Measurements from ENCODE around the gene HACD2. TPM values are rescaled to one million over a fixed set of nuclear protein-coding genes. Genes with fewer than 3 reads are reported as not detected.

Gene HACD2
- total and polyA plus RNA-seq, 9 of the 15 experiments (the other 6 are each of a cell fraction or from before 2014, with no cell fraction given), result 1.3 to 10.5 (median 3.8) TPM

- H3K4me2 ChIP-seq (ENCODE audit: insufficient read depth, low read length), result no peak overlapping the region
- intact Hi-C loops (cut with micrococcal nuclease) (no loop called here), in situ Hi-C loops (cut with MboI) (no loop called here)
- POLR2A ChIA-PET, result interaction anchor here (1.0 kb wide), 1 partner anchor 12 kb away, joined by 3 read pairs; no protein-coding TSS in a partner anchor
- no peak overlapping the region for H3K27ac ChIP-seq (ENCODE audit: extremely low read depth, low read depth, low read length)
- no peak overlapping the region for H3K9ac ChIP-seq (ENCODE audit: insufficient read depth in 1 of 2, low read depth in 2 of 2, low read length in 2 of 2)
- no peak overlapping the region for H3K4me3 ChIP-seq
- no peaks in the 10 kb centered on the region for H3K4me1 ChIP-seq (replicated peaks in 1 of 2; ENCODE audit: control insufficient read depth in 2 of 2, insufficient read depth in 2 of 2, low read length in 2 of 2)
- H3K27me3 ChIP-seq (ENCODE audit: control insufficient read depth in 2 of 2, insufficient read depth in 2 of 2, low read length in 2 of 2), result no peaks in the 10 kb centered on the region
- no peaks in the 10 kb centered on the region for H3K9me3 ChIP-seq (replicated peaks; ENCODE audit: control insufficient read depth, insufficient read depth, low read depth, low read length)
- DNase-seq (ENCODE audit: extremely low read depth in 1 of 4, low spot score in 3 of 4) (no peak), FAIRE-seq (no peak), ATAC-seq (no peak)
- WGBS (ENCODE audit: insufficient coverage, low coverage, missing lambda C conversion rate), result 29% methylated on average over 2 of the region's 2 CpGs
- no peaks in the 10 kb centered on the region for H3K36me3 ChIP-seq (ENCODE audit: control insufficient read depth, insufficient read depth, low read length)
- no peaks in the 10 kb centered on the region; the same call in 1 of the 2 replicates for H4K20me1 ChIP-seq (replicated peaks; ENCODE audit: control insufficient read depth, insufficient read depth, low read length)
- no peaks in the 10 kb centered on the region for H3K9me1 ChIP-seq (ENCODE audit: control insufficient read depth, insufficient read depth, low read length)
- H2AFZ ChIP-seq (ENCODE audit: low read depth, low read length), result no peak overlapping the region
- BruUV-seq (replicated peaks), result no TSS peak
- CTCF ChIA-PET (ENCODE audit: low intra/inter-chr PET ratio), result no interaction called here
- H3K79me2 ChIP-seq (ENCODE audit: control insufficient read depth, insufficient read depth, low read length), result no peaks in the 10 kb centered on the region
- TF ChIP-seq GTF2B (IDR thresholded peaks at IDR 0.05; ENCODE audit: extremely low read depth, insufficient read length) (no peak), GATAD2B (IDR thresholded peaks at IDR 0.05; ENCODE audit: borderline replicate concordance) (no peak), BRF2 (IDR thresholded peaks at IDR 0.05; ENCODE audit: borderline replicate concordance, insufficient read depth, insufficient read length) (no peak), BDP1 (IDR thresholded peaks at IDR 0.05; ENCODE audit: insufficient read depth, insufficient read length) (no peak), SRSF7 (optimal IDR thresholded peaks at IDR 0.05; ENCODE audit: low read depth, low read length) (no peak), RNF2 (IDR thresholded peaks at IDR 0.05) (no peak), ZNF253 (CRISPR knock-in tag; conservative IDR thresholded peaks at IDR 0.05) (no peak), JUN (IDR thresholded peaks at IDR 0.05; ENCODE audit: borderline replicate concordance, low read depth, low read length) (no peak), JUN (CRISPR knock-in tag; IDR thresholded peaks at IDR 0.05; ENCODE audit: borderline replicate concordance) (no peak), BCOR (IDR thresholded peaks at IDR 0.05) (no peak), ZNF398 (CRISPR knock-in tag; IDR thresholded peaks at IDR 0.05) (no peak), TARDBP (IDR thresholded peaks at IDR 0.05) (no peak), MCM5 (IDR thresholded peaks at IDR 0.05; ENCODE audit: low read depth) (no peak), RFX5 (IDR thresholded peaks at IDR 0.05; ENCODE audit: low read depth, low read length) (no peak), ZBTB26 (CRISPR knock-in tag; IDR thresholded peaks at IDR 0.05) (no peak), HNRNPK (IDR thresholded peaks at IDR 0.05; ENCODE audit: low read depth, low read length, poor library complexity, severe bottlenecking) (no peak), ZNF232 (CRISPR knock-in tag; IDR thresholded peaks at IDR 0.05) (no peak), KLF10 (CRISPR knock-in tag; IDR thresholded peaks at IDR 0.05) (no peak)
Measured at GRCh38 chr3:123520656-123521055, 64.2 kb downstream of the HACD2 start.
